K562 (cell line): Measurements from ENCODE around the gene ZNF584. TPM values are rescaled to one million over a fixed set of nuclear protein-coding genes. Genes with fewer than 3 reads are reported as not detected.

Source experiments
- ARNT ChIP-seq, 2 experiments: fragments of 450-650 bp; IDR thresholded peaks; 2 replicates each; pipeline ENCODE4 v1.6.1; 2016; ENCODE audit warnings: mild to moderate bottlenecking in 1 of 2
- ATF1 ChIP-seq, 2 experiments: fragments of 450-650 bp in 1 of 2; IDR thresholded peaks; 2 replicates each; pipeline ENCODE4 v1.6.1; 2016; ENCODE audit warnings: missing compliant biosample characterization in 1 of 2, missing genetic modification characterization in 1 of 2
- KDM4B ChIP-seq, 2 experiments: fragments of 450-650 bp in 1 of 2; sonication (generic) in 1 of 2; IDR thresholded peaks; 2 replicates each; pipeline ENCODE4 v1.6.1; 2016 to 2017; ENCODE audit warnings: borderline replicate concordance in 2 of 2, antibody characterized with exemption in 1 of 2, low read depth in 1 of 2, mild to moderate bottlenecking in 1 of 2
- MCM2 ChIP-seq: fragments of 450-650 bp; IDR thresholded peaks from 2 replicates; pipeline ENCODE4 v1.6.1; 2017; ENCODE audit warnings: low read depth, mild to moderate bottlenecking
- PCBP1 ChIP-seq: fragments of 200-400 bp; formaldehyde crosslinking; IDR thresholded peaks from 2 replicates; pipeline ENCODE4 v1.6.1; 2018; ENCODE audit warnings: mild to moderate bottlenecking, low read depth, low read length; ENCODE audit not compliant: poor library complexity, severe bottlenecking
- RBM22 ChIP-seq: fragments of 200-400 bp; formaldehyde crosslinking; IDR thresholded peaks from 2 replicates; pipeline ENCODE4 v1.6.1; 2018; ENCODE audit warnings: low read length, low read depth; ENCODE audit not compliant: poor library complexity, severe bottlenecking
- SIX5 ChIP-seq, 2 experiments: IDR thresholded peaks; 2 replicates each; pipeline ENCODE4 v1.6.1; 2011; ENCODE audit warnings: low read length in 2 of 2, borderline replicate concordance in 1 of 2, low read depth in 1 of 2, mild to moderate bottlenecking in 1 of 2, moderate library complexity in 1 of 2; ENCODE audit not compliant: insufficient read depth in 1 of 2
- TAF1 ChIP-seq: IDR thresholded peaks from 2 replicates; pipeline ENCODE4 v1.6.1; 2011; ENCODE audit warnings: mild to moderate bottlenecking, low read length, moderate library complexity; ENCODE audit not compliant: insufficient read depth, control insufficient read depth, severe bottlenecking; ENCODE audit errors: extremely low read depth
- TAF9B ChIP-seq: fragments of 450-650 bp; IDR thresholded peaks from 2 replicates; pipeline ENCODE4 v1.6.1; 2018; ENCODE audit warnings: mild to moderate bottlenecking; ENCODE audit not compliant: partially characterized antibody
- TEAD1 ChIP-seq, 2 experiments: fragments of 450-650 bp in 1 of 2; sonication (generic) in 1 of 2; formaldehyde crosslinking; IDR thresholded peaks; 2 replicates each; pipeline versions ENCODE4 v1.4.0 to v1.8.0; 2020 to 2022; ENCODE audit warnings: mild to moderate bottlenecking in 2 of 2, missing genetic modification reagents in 1 of 2
- polyA plus RNA-seq, 8 experiments: library from polyadenylated mRNA; depleted of rRNA in 4 of 8; stranded (reverse) in 5 of 8; unstranded in 3 of 8; fragments of >200 nt; fragmentation: Nextera tagmentation in 2 of 8; fragmentation: Illumina TruSeq in 1 of 8; extraction: Ambion mirVana in 2 of 8; extraction: Trizol in 1 of 8; gene quantifications; 2 replicates each; pipeline versions ENCODE4 v1.2.1 to v1.2.3, GENCODE V29; 2011 to 2014; ENCODE audit warnings: inconsistent platforms in 1 of 8, missing spikeins in 1 of 8
- total RNA-seq, 7 experiments: library from RNA; depleted of rRNA in 6 of 7; stranded (reverse); fragments of >200 nt in 6 of 7; fragmentation: Illumina TruSeq in 2 of 7; extraction: Trizol in 2 of 7; gene quantifications; 2 replicates each; pipeline versions ENCODE4 v1.2.1 to v1.2.3, GENCODE V29; 2011 to 2021; ENCODE audit warnings: low replicate concordance in 1 of 7
- TF ChIP-seq, protein P1 (sequence below), 2 experiments: fragments of 450-650 bp in 1 of 2; sonication (generic) in 1 of 2; formaldehyde crosslinking in 1 of 2; IDR thresholded peaks in 1 of 2; conservative IDR thresholded peaks in 1 of 2; 2 replicates each; pipeline versions ENCODE4 v1.6.1 to v1.8.1; 2016 to 2023; ENCODE audit warnings: mild to moderate bottlenecking in 2 of 2, moderate library complexity in 2 of 2, inconsistent platforms in 1 of 2, missing genetic modification reagents in 1 of 2
- TF ChIP-seq, protein P2 (sequence below), 2 experiments: fragments of 200-800 bp in 1 of 2; sonication (Bioruptor generic) in 1 of 2; sonication (generic) in 1 of 2; formaldehyde crosslinking in 1 of 2; IDR thresholded peaks in 1 of 2; conservative IDR thresholded peaks in 1 of 2; 2 replicates each; pipeline versions ENCODE4 v1.5.0 to v1.6.1; 2016 to 2020; ENCODE audit warnings: missing compliant biosample characterization in 1 of 2, missing genetic modification characterization in 1 of 2, missing genetic modification reagents in 1 of 2
- TF ChIP-seq, protein P3 (sequence below): fragments of 450-650 bp; IDR thresholded peaks from 2 replicates; pipeline ENCODE4 v1.6.1; 2016; ENCODE audit warnings: low read depth, mild to moderate bottlenecking, moderate library complexity
- TF ChIP-seq, protein P4 (sequence below): IDR thresholded peaks from 2 replicates; pipeline ENCODE4 v1.6.1; 2014; ENCODE audit warnings: antibody characterized with exemption
- TF ChIP-seq, protein P5 (sequence below): fragments of 450-650 bp; IDR thresholded peaks from 2 replicates; pipeline ENCODE4 v1.6.1; 2016
- TF ChIP-seq, protein P6 (sequence below), 2 experiments: IDR thresholded peaks; 2 replicates each; pipeline ENCODE4 v1.6.1; 2011; ENCODE audit warnings: borderline replicate concordance in 1 of 2, control low read depth in 1 of 2, low read depth in 1 of 2, low read length in 1 of 2, mild to moderate bottlenecking in 1 of 2, mixed read lengths in 1 of 2, moderate library complexity in 1 of 2; ENCODE audit not compliant: insufficient read depth in 1 of 2, insufficient read length in 1 of 2, poor library complexity in 1 of 2, severe bottlenecking in 1 of 2; ENCODE audit errors: extremely low read depth in 1 of 2

Gene ZNF584
- total and polyA plus RNA-seq, 9 of the 15 experiments (the other 6 are each of a cell fraction or from before 2014, with no cell fraction given): 5.8 to 43.4 (median 24.6) TPM

DNA sequence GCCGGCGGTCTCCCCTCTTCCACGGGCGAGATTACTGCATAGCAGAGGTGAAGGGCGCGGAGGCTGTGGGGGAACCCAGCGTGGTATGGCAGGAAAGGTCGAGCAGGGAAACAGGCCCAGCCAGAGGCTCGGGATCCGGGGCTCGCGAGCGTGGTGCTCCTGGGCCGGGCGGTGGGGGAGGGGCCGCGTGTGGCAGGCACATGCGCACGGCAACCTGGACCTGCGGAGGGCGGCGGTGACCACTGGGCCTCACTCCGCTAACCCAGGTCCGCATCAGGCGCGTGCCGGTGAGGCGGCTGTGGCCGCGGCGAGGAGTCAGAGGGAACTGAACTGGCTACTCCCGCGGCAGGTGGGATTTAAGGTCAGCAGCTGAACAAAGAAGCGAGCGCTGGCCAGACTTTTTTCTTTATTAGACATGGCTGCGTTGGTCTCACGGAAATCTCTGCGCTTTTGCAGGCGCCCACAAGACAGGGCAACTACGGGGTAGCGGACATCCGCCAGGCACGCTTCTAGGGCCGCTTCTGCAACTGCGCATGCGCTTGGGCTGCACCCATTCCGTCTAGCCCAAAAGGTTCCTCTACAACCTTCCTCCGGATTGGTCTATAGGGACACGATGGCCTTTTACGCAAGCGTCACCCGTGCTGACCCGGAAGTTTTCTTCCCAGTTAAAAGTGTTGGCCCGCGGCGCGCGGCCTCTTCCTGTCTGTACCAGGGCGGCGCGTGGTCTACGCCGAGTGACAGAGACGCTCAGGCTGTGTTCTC is 21.7 kb upstream of the ZNF584 start, which contains the start of gene RPS5 (continued):
- TF ChIP-seq SIX5 (IDR thresholded peaks at IDR 0.05; ENCODE audit: borderline replicate concordance in 1 of 2, insufficient read depth in 1 of 2, low read depth in 1 of 2, low read length in 2 of 2): peak; percentile 30 to 32; a peak in 2 of 4 replicates
- TF ChIP-seq, protein P1, sequence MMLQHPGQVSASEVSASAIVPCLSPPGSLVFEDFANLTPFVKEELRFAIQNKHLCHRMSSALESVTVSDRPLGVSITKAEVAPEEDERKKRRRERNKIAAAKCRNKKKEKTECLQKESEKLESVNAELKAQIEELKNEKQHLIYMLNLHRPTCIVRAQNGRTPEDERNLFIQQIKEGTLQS (IDR thresholded peaks at IDR 0.05): no peak
- TF ChIP-seq, protein P1 (CRISPR knock-in tag; conservative IDR thresholded peaks at IDR 0.05): 0 out of 2 replicates have a peak, but pooled peaks have one; percentile 13
- peak; percentile 97 for TF ChIP-seq TAF9B
- TF ChIP-seq RBM22: peak; percentile 85
- TF ChIP-seq, protein P2, sequence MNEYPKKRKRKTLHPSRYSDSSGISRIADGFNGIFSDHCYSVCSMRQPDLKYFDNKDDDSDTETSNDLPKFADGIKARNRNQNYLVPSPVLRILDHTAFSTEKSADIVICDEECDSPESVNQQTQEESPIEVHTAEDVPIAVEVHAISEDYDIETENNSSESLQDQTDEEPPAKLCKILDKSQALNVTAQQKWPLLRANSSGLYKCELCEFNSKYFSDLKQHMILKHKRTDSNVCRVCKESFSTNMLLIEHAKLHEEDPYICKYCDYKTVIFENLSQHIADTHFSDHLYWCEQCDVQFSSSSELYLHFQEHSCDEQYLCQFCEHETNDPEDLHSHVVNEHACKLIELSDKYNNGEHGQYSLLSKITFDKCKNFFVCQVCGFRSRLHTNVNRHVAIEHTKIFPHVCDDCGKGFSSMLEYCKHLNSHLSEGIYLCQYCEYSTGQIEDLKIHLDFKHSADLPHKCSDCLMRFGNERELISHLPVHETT (CRISPR knock-in tag; conservative IDR thresholded peaks at IDR 0.05 in 1 of 2, IDR thresholded peaks at IDR 0.05 in 1 of 2): peak in 1 of 2 experiments; percentile 57; a peak in 1 of 4 replicates
- TF ChIP-seq TAF1: peak; percentile 98
- TF ChIP-seq, protein P3, sequence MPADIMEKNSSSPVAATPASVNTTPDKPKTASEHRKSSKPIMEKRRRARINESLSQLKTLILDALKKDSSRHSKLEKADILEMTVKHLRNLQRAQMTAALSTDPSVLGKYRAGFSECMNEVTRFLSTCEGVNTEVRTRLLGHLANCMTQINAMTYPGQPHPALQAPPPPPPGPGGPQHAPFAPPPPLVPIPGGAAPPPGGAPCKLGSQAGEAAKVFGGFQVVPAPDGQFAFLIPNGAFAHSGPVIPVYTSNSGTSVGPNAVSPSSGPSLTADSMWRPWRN: peak; percentile 85
- TF ChIP-seq ATF1 (CRISPR knock-in tag; IDR thresholded peaks at IDR 0.05): no peak; the same call in 1 of the 2 replicates
- TF ChIP-seq ATF1 (tag; IDR thresholded peaks at IDR 0.05): peak; percentile 95
- TF ChIP-seq, protein P4, sequence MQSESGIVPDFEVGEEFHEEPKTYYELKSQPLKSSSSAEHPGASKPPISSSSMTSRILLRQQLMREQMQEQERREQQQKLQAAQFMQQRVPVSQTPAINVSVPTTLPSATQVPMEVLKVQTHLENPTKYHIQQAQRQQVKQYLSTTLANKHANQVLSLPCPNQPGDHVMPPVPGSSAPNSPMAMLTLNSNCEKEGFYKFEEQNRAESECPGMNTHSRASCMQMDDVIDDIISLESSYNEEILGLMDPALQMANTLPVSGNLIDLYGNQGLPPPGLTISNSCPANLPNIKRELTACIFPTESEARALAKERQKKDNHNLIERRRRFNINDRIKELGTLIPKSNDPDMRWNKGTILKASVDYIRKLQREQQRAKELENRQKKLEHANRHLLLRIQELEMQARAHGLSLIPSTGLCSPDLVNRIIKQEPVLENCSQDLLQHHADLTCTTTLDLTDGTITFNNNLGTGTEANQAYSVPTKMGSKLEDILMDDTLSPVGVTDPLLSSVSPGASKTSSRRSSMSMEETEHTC: 0 out of 2 replicates have a peak, but pooled peaks have one; percentile 21
- TF ChIP-seq TEAD1 (CRISPR knock-in tag; IDR thresholded peaks at IDR 0.05): peak in 1 of 2 experiments; percentile 65; a peak in 1 of 4 replicates
- TF ChIP-seq, protein P5, sequence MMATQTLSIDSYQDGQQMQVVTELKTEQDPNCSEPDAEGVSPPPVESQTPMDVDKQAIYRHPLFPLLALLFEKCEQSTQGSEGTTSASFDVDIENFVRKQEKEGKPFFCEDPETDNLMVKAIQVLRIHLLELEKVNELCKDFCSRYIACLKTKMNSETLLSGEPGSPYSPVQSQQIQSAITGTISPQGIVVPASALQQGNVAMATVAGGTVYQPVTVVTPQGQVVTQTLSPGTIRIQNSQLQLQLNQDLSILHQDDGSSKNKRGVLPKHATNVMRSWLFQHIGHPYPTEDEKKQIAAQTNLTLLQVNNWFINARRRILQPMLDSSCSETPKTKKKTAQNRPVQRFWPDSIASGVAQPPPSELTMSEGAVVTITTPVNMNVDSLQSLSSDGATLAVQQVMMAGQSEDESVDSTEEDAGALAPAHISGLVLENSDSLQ: 0 out of 2 replicates have a peak, but pooled peaks have one; percentile 33
- peak; percentile 53 for TF ChIP-seq PCBP1
- TF ChIP-seq MCM2: no peak
- no peak for TF ChIP-seq ARNT (IDR thresholded peaks at IDR 0.05)
- TF ChIP-seq, protein P6, sequence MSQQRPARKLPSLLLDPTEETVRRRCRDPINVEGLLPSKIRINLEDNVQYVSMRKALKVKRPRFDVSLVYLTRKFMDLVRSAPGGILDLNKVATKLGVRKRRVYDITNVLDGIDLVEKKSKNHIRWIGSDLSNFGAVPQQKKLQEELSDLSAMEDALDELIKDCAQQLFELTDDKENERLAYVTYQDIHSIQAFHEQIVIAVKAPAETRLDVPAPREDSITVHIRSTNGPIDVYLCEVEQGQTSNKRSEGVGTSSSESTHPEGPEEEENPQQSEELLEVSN (IDR thresholded peaks at IDR 0.05; ENCODE audit: borderline replicate concordance in 1 of 2, extremely low read depth in 1 of 2, insufficient read depth in 1 of 2, insufficient read length in 1 of 2, low read depth in 1 of 2, low read length in 1 of 2, poor library complexity in 1 of 2, severe bottlenecking in 1 of 2): peak; percentile 84 to 85
- peak in 1 of 2 experiments; percentile 33; a peak in 1 of 4 replicates for TF ChIP-seq KDM4B (IDR thresholded peaks at IDR 0.05; ENCODE audit: borderline replicate concordance in 2 of 2, low read depth in 1 of 2)
